ENCODE measurements around the gene CNTNAP2. TPM values are rescaled to one million over a fixed set of nuclear protein-coding genes. Genes with fewer than 3 reads are reported as not detected.

The CNTNAP2 gene
- total and polyA plus RNA-seq, 2 of the 13 experiments (the other 11 are each of a cell fraction or from before 2014, with no cell fraction given): 0.40 to 0.42 TPM

GRCh38 chr7:148274118-148274517 is 2157.5 kb downstream of the CNTNAP2 start:
- CTCF ChIA-PET (ENCODE audit: low intra/inter-chr PET ratio, low total read pairs): no interaction called here
- no peaks in the 10 kb centered on the region for H3K36me3 ChIP-seq (replicated peaks in 1 of 2; ENCODE audit: control insufficient read depth in 1 of 2, insufficient read depth in 2 of 2, low read length in 2 of 2)
- POLR2A ChIA-PET: no interaction called here
- in situ Hi-C loops (cut with HindIII; ENCODE audit: extremely low pct_ligation_motif_present, low pct_unique_long_range_greater_than_20kb): loop anchor here (25.0 kb wide), 1 partner anchor 688 kb away; no protein-coding TSS in a partner anchor
- no TSS peak for BruUV-seq (replicated peaks)
- DNase-seq (ENCODE audit: low spot score) (no peak), ATAC-seq (no peak), FAIRE-seq (no peak)
- TF ChIP-seq ZNF12 (CRISPR knock-in tag; IDR thresholded peaks at IDR 0.05) (peak; percentile 74; the same call in 1 of the 2 replicates), KDM2A (CRISPR knock-in tag; IDR thresholded peaks at IDR 0.05; ENCODE audit: borderline replicate concordance, low read depth) (no peak)
- H3K4me1 ChIP-seq (ENCODE audit: insufficient read depth, low read length): peaks cover 7% of the 10 kb centered on the region; the same call in 1 of the 2 replicates
- no peak overlapping the region for H3K27ac ChIP-seq (ENCODE audit: extremely low read length, insufficient read depth, low read length)
- H4K20me1 ChIP-seq (ENCODE audit: insufficient read depth, low read length): no peaks in the 10 kb centered on the region
- intact Hi-C loops (cut with micrococcal nuclease; ENCODE audit: unreplicated experiment): no loop called here
- no peak overlapping the region for H2AFZ ChIP-seq (ENCODE audit: low read length)
- H3K9ac ChIP-seq (ENCODE audit: insufficient read depth, low read depth, low read length): no peak overlapping the region
- H3K79me2 ChIP-seq (ENCODE audit: insufficient read depth, low read length): no peaks in the 10 kb centered on the region
- no peaks in the 10 kb centered on the region for H3K9me3 ChIP-seq (ENCODE audit: low read length)
- no peak overlapping the region for H3K4me3 ChIP-seq (replicated peaks in 1 of 3; ENCODE audit: insufficient read depth in 1 of 3, low read depth in 2 of 3, low read length in 3 of 3)
- 22% methylated on average over 3 of the region's 3 CpGs for WGBS (ENCODE audit: low lambda C conversion rate)
- H3K27me3 ChIP-seq (ENCODE audit: control insufficient read depth in 1 of 2, insufficient read depth in 2 of 2, low read length in 2 of 2): peaks cover 1 to 13% of the 10 kb centered on the region in 2 experiments; a peak in 2 of 5 replicates
- no peak overlapping the region for H3K4me2 ChIP-seq (ENCODE audit: low read depth, low read length)

GRCh38 chr7:148275359-148275890 is 2158.8 kb downstream of the CNTNAP2 start:
- DNase-seq (ENCODE audit: low spot score) (no peak), FAIRE-seq (no peak), ATAC-seq (no peak)
- Histone ChIP-seq H3K4me1 (ENCODE audit: insufficient read depth, low read length) (peaks cover 5% of the 10 kb centered on the region; the same call in 1 of the 2 replicates), H3K27ac (ENCODE audit: extremely low read length, insufficient read depth, low read length) (no peak overlapping the region), H3K4me2 (ENCODE audit: low read depth, low read length) (no peak overlapping the region), H3K27me3 (ENCODE audit: control insufficient read depth in 1 of 2, insufficient read depth in 2 of 2, low read length in 2 of 2) (peaks cover 1 to 13% of the 10 kb centered on the region in 2 experiments; a peak in 2 of 5 replicates), H3K9me3 (ENCODE audit: low read length) (no peaks in the 10 kb centered on the region), H3K4me3 (replicated peaks in 1 of 3; ENCODE audit: insufficient read depth in 1 of 3, low read depth in 2 of 3, low read length in 3 of 3) (no peak overlapping the region), H4K20me1 (ENCODE audit: insufficient read depth, low read length) (no peaks in the 10 kb centered on the region), H3K79me2 (ENCODE audit: insufficient read depth, low read length) (no peaks in the 10 kb centered on the region), H2AFZ (ENCODE audit: low read length) (no peak overlapping the region), H3K9ac (ENCODE audit: insufficient read depth, low read depth, low read length) (no peak overlapping the region), H3K36me3 (replicated peaks in 1 of 2; ENCODE audit: control insufficient read depth in 1 of 2, insufficient read depth in 2 of 2, low read length in 2 of 2) (no peaks in the 10 kb centered on the region)
- BruUV-seq (replicated peaks): no TSS peak
- intact Hi-C loops (cut with micrococcal nuclease; ENCODE audit: unreplicated experiment) (no loop called here), in situ Hi-C loops (cut with HindIII; ENCODE audit: extremely low pct_ligation_motif_present, low pct_unique_long_range_greater_than_20kb) (no loop called here)
- ChIA-PET CTCF (ENCODE audit: low intra/inter-chr PET ratio, low total read pairs) (no interaction called here), POLR2A (no interaction called here)
- 0% methylated on average over 2 of the region's 4 CpGs for WGBS (ENCODE audit: low lambda C conversion rate)
- no peak for TF ChIP-seq HOXA7 (CRISPR knock-in tag; IDR thresholded peaks at IDR 0.05)
- TF ChIP-seq CC2D1A (CRISPR knock-in tag; IDR thresholded peaks at IDR 0.05): no peak
